Neural cell (in vitro differentiated cells): Measurements from ENCODE around the gene SHROOM2. TPM values are rescaled to one million over a fixed set of nuclear protein-coding genes. Genes with fewer than 3 reads are reported as not detected.

Source experiments
- H2AFZ ChIP-seq: fragments of 200-600, 300-800 bp; sonication (generic), shearing (Covaris generic); 2 replicates; pipeline ENCODE4 v1.6.0; 2014; ENCODE audit warnings: low read depth, mild to moderate bottlenecking, antibody characterized with exemption, low read length, moderate library complexity
- H3F3A ChIP-seq: fragments of 200-600 bp; shearing (Covaris generic); 2 replicates; pipeline ENCODE4 v1.6.1; 2016; ENCODE audit warnings: mild to moderate bottlenecking, moderate library complexity, mixed read lengths, antibody characterized with exemption, low read length; ENCODE audit not compliant: insufficient read depth, poor library complexity, severe bottlenecking
- H3K27ac ChIP-seq: fragments of 200-600, 300-800 bp; sonication (generic), shearing (Covaris generic); 2 replicates; pipeline ENCODE4 v1.5.1; 2014; ENCODE audit warnings: mild to moderate bottlenecking, low read length, moderate library complexity
- H3K27me3 ChIP-seq: fragments of 300-800, 200-600 bp; sonication (generic), shearing (Covaris generic); 2 replicates; pipeline ENCODE4 v1.6.0; 2014; ENCODE audit warnings: mild to moderate bottlenecking, low read depth, low read length, moderate library complexity; ENCODE audit not compliant: insufficient read depth
- H3K36me3 ChIP-seq: fragments of 300-800, 200-600 bp; sonication (generic), shearing (Covaris generic); 2 replicates; pipeline ENCODE4 v1.5.1; 2014; ENCODE audit warnings: mild to moderate bottlenecking, antibody characterized with exemption, low read length, moderate library complexity; ENCODE audit not compliant: insufficient read depth
- H3K4me2 ChIP-seq: fragments of 300-800, 200-600 bp; sonication (generic), shearing (Covaris generic); 2 replicates; pipeline ENCODE4 v1.6.0; 2014; ENCODE audit warnings: mild to moderate bottlenecking, low read length
- H3K4me3 ChIP-seq: fragments of 300-800, 200-600 bp; sonication (generic), shearing (Covaris generic); 2 replicates; pipeline ENCODE4 v1.5.1; 2014; ENCODE audit warnings: mild to moderate bottlenecking, low read length, moderate library complexity
- H3K79me2 ChIP-seq: fragments of 200-600 bp; shearing (Covaris generic); replicated peaks from 2 replicates; pipeline ENCODE4 v1.6.0; 2014; ENCODE audit warnings: mild to moderate bottlenecking, low read length, moderate library complexity; ENCODE audit not compliant: insufficient read depth
- H3K9ac ChIP-seq: fragments of 300-800, 200-600 bp; sonication (generic), shearing (Covaris generic); 2 replicates; pipeline ENCODE4 v1.6.1; 2016; ENCODE audit warnings: mild to moderate bottlenecking, low read length, mixed read lengths
- H3K9me2 ChIP-seq: fragments of 200-600 bp; shearing (Covaris generic); 2 replicates; pipeline ENCODE4 v1.6.1; 2016; ENCODE audit warnings: mild to moderate bottlenecking, low read length, mixed read lengths; ENCODE audit not compliant: insufficient read depth
- H3K9me3 ChIP-seq: fragments of 200-600, 300-800 bp; sonication (generic), shearing (Covaris generic); 2 replicates; pipeline ENCODE4 v1.6.1; 2016; ENCODE audit warnings: mild to moderate bottlenecking, mixed run types, low read length, moderate library complexity, mixed read lengths
- H4K20me1 ChIP-seq: fragments of 200-600 bp; shearing (Covaris generic); 2 replicates; pipeline ENCODE4 v1.6.1; 2016; ENCODE audit warnings: mild to moderate bottlenecking, mixed run types; ENCODE audit not compliant: insufficient read depth
- EP300 ChIP-seq: fragments of 450-650 bp; conservative IDR thresholded peaks from 2 replicates; pipeline ENCODE4 v1.6.1; 2014; ENCODE audit warnings: antibody characterized with exemption, mild to moderate bottlenecking, moderate library complexity; ENCODE audit not compliant: poor library complexity, severe bottlenecking
- EZH2 ChIP-seq: fragments of 200-600, 300-800 bp; shearing (Covaris generic), sonication (generic); IDR thresholded peaks from 2 replicates; pipeline ENCODE4 v1.6.1; 2014; ENCODE audit warnings: antibody characterized with exemption, low read length, borderline replicate concordance, mild to moderate bottlenecking; ENCODE audit not compliant: insufficient read depth, poor library complexity, severe bottlenecking
- MXI1 ChIP-seq: fragments of 450-650 bp; conservative IDR thresholded peaks from 2 replicates; pipeline ENCODE4 v1.6.1; 2014; ENCODE audit warnings: antibody characterized with exemption, mild to moderate bottlenecking; ENCODE audit not compliant: poor library complexity, severe bottlenecking
- POLR2AphosphoS5 ChIP-seq: IDR thresholded peaks from 2 replicates; pipeline ENCODE4 v1.6.1; 2012
- RAD21 ChIP-seq: fragments of 450-650 bp; conservative IDR thresholded peaks from 2 replicates; pipeline ENCODE4 v1.6.1; 2014; ENCODE audit warnings: antibody characterized with exemption, mild to moderate bottlenecking, moderate library complexity
- SMC3 ChIP-seq: fragments of 450-650 bp; conservative IDR thresholded peaks from 2 replicates; pipeline ENCODE4 v1.6.1; 2014; ENCODE audit warnings: antibody characterized with exemption, mild to moderate bottlenecking, moderate library complexity; ENCODE audit not compliant: poor library complexity
- TAF1 ChIP-seq: IDR thresholded peaks from 2 replicates; pipeline ENCODE4 v1.6.1; 2012; ENCODE audit warnings: low read depth
- polyA plus RNA-seq: library from polyadenylated mRNA; depleted of rRNA; stranded (reverse); fragments of >200 nt; gene quantifications from 2 replicates; pipeline ENCODE4 v1.2.3, GENCODE V29; 2014
- TF ChIP-seq, protein P1 (sequence below): fragments of 450-650 bp; IDR thresholded peaks from 2 replicates; pipeline ENCODE4 v1.5.1; 2014; ENCODE audit warnings: antibody characterized with exemption, mild to moderate bottlenecking, moderate library complexity; ENCODE audit not compliant: poor library complexity, severe bottlenecking
- TF ChIP-seq, protein P2 (sequence below): IDR thresholded peaks from 2 replicates; pipeline ENCODE4 v1.6.1; 2012; ENCODE audit warnings: borderline replicate concordance

SHROOM2 gene
- polyA plus RNA-seq, 1 donor from 2014 or later = 9.2 TPM

GRCh38 chrX:9907645-9908387 lies 121.6 kb downstream of the SHROOM2 start:
- Histone ChIP-seq H3K4me2 (no peak overlapping the region), H3K36me3 (no peaks in the 10 kb centered on the region), H3K9ac (no peak overlapping the region), H3F3A (no peaks in the 10 kb centered on the region), H3K27ac (no peak overlapping the region), H3K79me2 (no peaks in the 10 kb centered on the region), H3K27me3 (no peaks in the 10 kb centered on the region), H3K9me3 (no peaks in the 10 kb centered on the region), H2AFZ (no peak overlapping the region), H4K20me1 (no peaks in the 10 kb centered on the region), H3K9me2 (no peaks in the 10 kb centered on the region), H3K4me3 (no peak overlapping the region)
- TF ChIP-seq EZH2 (no peak), EP300 (no peak), TAF1 (no peak)

GRCh38 chrX:9909254-9909653 lies 123.0 kb downstream of the SHROOM2 start:
- H3K79me2 ChIP-seq = no peaks in the 10 kb centered on the region
- no peaks in the 10 kb centered on the region for H3K27me3 ChIP-seq
- no peaks in the 10 kb centered on the region for H3K36me3 ChIP-seq
- H3K4me3 ChIP-seq = no peak overlapping the region
- no peak overlapping the region for H3K27ac ChIP-seq
- TF ChIP-seq EZH2 (no peak), MXI1 (no peak)
- no peak overlapping the region for H2AFZ ChIP-seq
- H3K4me2 ChIP-seq = no peak overlapping the region
- H3K9ac ChIP-seq = no peak overlapping the region
- no peaks in the 10 kb centered on the region for H4K20me1 ChIP-seq
- no peaks in the 10 kb centered on the region for H3K9me3 ChIP-seq
- H3K9me2 ChIP-seq = no peaks in the 10 kb centered on the region
- no peaks in the 10 kb centered on the region for H3F3A ChIP-seq

- H2AFZ ChIP-seq = no peak overlapping the region
- no peaks in the 10 kb centered on the region for H3K9me2 ChIP-seq
- H3K79me2 ChIP-seq = no peaks in the 10 kb centered on the region
- H3K9ac ChIP-seq = no peak overlapping the region
- H3K27ac ChIP-seq = no peak overlapping the region
- no peak overlapping the region for H3K4me2 ChIP-seq
- no peak for TF ChIP-seq EP300
- TF ChIP-seq, protein P1, sequence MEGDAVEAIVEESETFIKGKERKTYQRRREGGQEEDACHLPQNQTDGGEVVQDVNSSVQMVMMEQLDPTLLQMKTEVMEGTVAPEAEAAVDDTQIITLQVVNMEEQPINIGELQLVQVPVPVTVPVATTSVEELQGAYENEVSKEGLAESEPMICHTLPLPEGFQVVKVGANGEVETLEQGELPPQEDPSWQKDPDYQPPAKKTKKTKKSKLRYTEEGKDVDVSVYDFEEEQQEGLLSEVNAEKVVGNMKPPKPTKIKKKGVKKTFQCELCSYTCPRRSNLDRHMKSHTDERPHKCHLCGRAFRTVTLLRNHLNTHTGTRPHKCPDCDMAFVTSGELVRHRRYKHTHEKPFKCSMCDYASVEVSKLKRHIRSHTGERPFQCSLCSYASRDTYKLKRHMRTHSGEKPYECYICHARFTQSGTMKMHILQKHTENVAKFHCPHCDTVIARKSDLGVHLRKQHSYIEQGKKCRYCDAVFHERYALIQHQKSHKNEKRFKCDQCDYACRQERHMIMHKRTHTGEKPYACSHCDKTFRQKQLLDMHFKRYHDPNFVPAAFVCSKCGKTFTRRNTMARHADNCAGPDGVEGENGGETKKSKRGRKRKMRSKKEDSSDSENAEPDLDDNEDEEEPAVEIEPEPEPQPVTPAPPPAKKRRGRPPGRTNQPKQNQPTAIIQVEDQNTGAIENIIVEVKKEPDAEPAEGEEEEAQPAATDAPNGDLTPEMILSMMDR = no peak
- no peak for TF ChIP-seq SMC3
- TF ChIP-seq, protein P2, sequence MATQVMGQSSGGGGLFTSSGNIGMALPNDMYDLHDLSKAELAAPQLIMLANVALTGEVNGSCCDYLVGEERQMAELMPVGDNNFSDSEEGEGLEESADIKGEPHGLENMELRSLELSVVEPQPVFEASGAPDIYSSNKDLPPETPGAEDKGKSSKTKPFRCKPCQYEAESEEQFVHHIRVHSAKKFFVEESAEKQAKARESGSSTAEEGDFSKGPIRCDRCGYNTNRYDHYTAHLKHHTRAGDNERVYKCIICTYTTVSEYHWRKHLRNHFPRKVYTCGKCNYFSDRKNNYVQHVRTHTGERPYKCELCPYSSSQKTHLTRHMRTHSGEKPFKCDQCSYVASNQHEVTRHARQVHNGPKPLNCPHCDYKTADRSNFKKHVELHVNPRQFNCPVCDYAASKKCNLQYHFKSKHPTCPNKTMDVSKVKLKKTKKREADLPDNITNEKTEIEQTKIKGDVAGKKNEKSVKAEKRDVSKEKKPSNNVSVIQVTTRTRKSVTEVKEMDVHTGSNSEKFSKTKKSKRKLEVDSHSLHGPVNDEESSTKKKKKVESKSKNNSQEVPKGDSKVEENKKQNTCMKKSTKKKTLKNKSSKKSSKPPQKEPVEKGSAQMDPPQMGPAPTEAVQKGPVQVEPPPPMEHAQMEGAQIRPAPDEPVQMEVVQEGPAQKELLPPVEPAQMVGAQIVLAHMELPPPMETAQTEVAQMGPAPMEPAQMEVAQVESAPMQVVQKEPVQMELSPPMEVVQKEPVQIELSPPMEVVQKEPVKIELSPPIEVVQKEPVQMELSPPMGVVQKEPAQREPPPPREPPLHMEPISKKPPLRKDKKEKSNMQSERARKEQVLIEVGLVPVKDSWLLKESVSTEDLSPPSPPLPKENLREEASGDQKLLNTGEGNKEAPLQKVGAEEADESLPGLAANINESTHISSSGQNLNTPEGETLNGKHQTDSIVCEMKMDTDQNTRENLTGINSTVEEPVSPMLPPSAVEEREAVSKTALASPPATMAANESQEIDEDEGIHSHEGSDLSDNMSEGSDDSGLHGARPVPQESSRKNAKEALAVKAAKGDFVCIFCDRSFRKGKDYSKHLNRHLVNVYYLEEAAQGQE = no peak
- TF ChIP-seq TAF1 = no peak
- no peak for TF ChIP-seq POLR2AphosphoS5
- TF ChIP-seq MXI1 = no peak
- no peak for TF ChIP-seq RAD21
- no peak for TF ChIP-seq EZH2
- no peaks in the 10 kb centered on the region for H3K9me3 ChIP-seq
- no peak overlapping the region for H3K4me3 ChIP-seq
- H3K36me3 ChIP-seq = no peaks in the 10 kb centered on the region
- no peaks in the 10 kb centered on the region for H3F3A ChIP-seq
- no peaks in the 10 kb centered on the region for H3K27me3 ChIP-seq
- no peaks in the 10 kb centered on the region for H4K20me1 ChIP-seq
These were observed 125.3 kb downstream of the SHROOM2 start for GRCh38 chrX:9911487-9911886.
